A549 treated with RU486 at 1 μM for 4 hours (cell line): ENCODE data around the gene C10orf90. TPM values are rescaled to one million over a fixed set of nuclear protein-coding genes. Genes with fewer than 3 reads are reported as not detected.

Experiments used
- total RNA-seq: library from RNA; stranded (reverse); fragments of 200-300 nt; extraction: Qiagen RNA extraction; gene quantifications from 5 replicates; pipeline ENCODE4 v1.2.3, GENCODE V29; 2022; ENCODE audit warnings: low read depth

The C10orf90 gene
- 2.7 to 3.8 TPM (median 3.7 TPM) in 5 replicates for total RNA-seq

DNA sequence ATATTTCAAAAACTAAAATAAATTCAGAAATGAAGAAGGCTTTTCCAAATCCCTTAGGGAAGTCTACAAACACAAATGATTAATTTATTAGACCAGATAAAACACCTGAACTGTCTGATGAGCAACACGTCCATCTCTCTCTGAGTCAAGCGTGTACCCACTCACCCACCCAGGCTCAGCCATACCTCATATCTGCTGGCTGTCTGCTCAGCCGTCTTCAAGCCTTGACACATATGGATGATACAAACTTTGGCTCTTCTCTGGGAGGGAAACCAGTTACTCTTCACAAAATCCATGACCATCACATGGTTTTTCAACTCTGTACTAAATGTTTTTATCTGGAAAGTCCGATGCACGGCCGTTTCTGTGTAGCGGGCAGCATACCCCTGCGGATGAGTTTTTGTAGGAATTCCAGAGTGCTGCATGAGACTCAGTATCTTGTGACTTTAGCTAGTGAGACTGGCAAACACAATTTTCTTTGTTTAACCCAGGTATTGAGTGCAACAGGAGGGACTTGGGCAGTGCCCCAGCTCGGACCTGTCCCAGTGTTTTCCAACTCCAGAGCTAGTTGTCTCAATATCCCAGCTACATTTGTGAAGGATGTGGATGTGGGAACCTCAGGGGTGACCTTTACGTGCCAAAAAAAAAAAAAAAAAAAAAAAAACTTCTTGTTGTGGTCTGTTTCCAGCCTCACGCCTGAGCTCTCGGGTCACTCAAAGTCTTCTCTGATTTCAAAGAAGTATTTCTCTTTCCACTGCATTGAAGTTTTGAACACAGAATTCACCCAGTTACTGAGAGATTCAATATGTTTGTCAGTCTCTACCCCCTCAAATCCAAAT is at the start of gene C10orf90:
TSS of gene C10orf90 (minus strand) at position 638 of the 839 bp plus-strand sequence. CDS start at position 425, 213 bp downstream.

GRCh38 chr10:126387931-126388911 is 282.3 kb downstream of the C10orf90 start, which contains the start of gene ADAM12:
TSS of gene ADAM12 (minus strand) at chr10:126388477. CDS start at chr10:126388145, 332 bp downstream.

Other genes with a start within 250 kb of the C10orf90 start
- gene DOCK1, start 234.7 kb upstream of the C10orf90 start, total RNA-seq: 19.1 to 25.2 TPM (median 23.4 TPM) in 5 replicates